Measurements from ENCODE around the gene TULP1. TPM values are rescaled to one million over a fixed set of nuclear protein-coding genes. Genes with fewer than 3 reads are reported as not detected.

TULP1 gene
- total and polyA plus RNA-seq, 2 experiments from 2014 or later = 0.39 TPM; not detected in 1

GRCh38 chr6:35484921-35485392 is 27.7 kb downstream of the TULP1 start:
- Histone ChIP-seq H2AFZ (no peak overlapping the region), H4K20me1 (ENCODE audit: insufficient read depth, poor library complexity, severe bottlenecking) (peaks cover 42% of the 10 kb centered on the region), H3K9me2 (replicated peaks; ENCODE audit: insufficient read depth) (no peaks in the 10 kb centered on the region), H3K79me2 (peaks cover 74% of the 10 kb centered on the region), H3K27ac (peak overlapping the region; percentile 97), H3K27me3 (no peaks in the 10 kb centered on the region), H3K4me2 (no peak overlapping the region), H3K36me3 (replicated peaks; ENCODE audit: insufficient read depth, low read depth) (no peaks in the 10 kb centered on the region), H3K4me3 (no peak overlapping the region), H3K9me3 (ENCODE audit: low read depth) (no peaks in the 10 kb centered on the region), H3K4me1 (ENCODE audit: insufficient read depth) (peaks cover 51% of the 10 kb centered on the region)
- no peak for DNase-seq (ENCODE audit: low spot score)
- TF ChIP-seq EZH2phosphoT487 (IDR thresholded peaks at IDR 0.05; ENCODE audit: low read depth, severe bottlenecking, unreplicated experiment) (no peak), CTCF (IDR thresholded peaks at IDR 0.05; ENCODE audit: poor library complexity) (no peak), EZH2 (IDR thresholded peaks at IDR 0.05; ENCODE audit: borderline replicate concordance) (no peak)
- 93% methylated on average over 7 of the region's 7 CpGs for WGBS (ENCODE audit: low lambda C conversion rate, missing lambda C conversion rate)

- Histone ChIP-seq H3K27ac (no peak overlapping the region), H3K4me1 (ENCODE audit: insufficient read depth) (peaks cover 42% of the 10 kb centered on the region), H3K4me2 (no peak overlapping the region), H3K9me3 (ENCODE audit: low read depth) (no peaks in the 10 kb centered on the region), H3K27me3 (no peaks in the 10 kb centered on the region), H3K4me3 (no peak overlapping the region), H2AFZ (no peak overlapping the region), H3K9me2 (replicated peaks; ENCODE audit: insufficient read depth) (no peaks in the 10 kb centered on the region), H3K36me3 (replicated peaks; ENCODE audit: insufficient read depth, low read depth) (no peaks in the 10 kb centered on the region), H4K20me1 (ENCODE audit: insufficient read depth, poor library complexity, severe bottlenecking) (peaks cover 33% of the 10 kb centered on the region), H3K79me2 (peaks cover 65% of the 10 kb centered on the region)
- 95% methylated on average over 7 of the region's 13 CpGs for WGBS (ENCODE audit: low lambda C conversion rate, missing lambda C conversion rate)
- TF ChIP-seq EZH2 (IDR thresholded peaks at IDR 0.05; ENCODE audit: borderline replicate concordance) (no peak), CTCF (IDR thresholded peaks at IDR 0.05; ENCODE audit: poor library complexity) (no peak), EZH2phosphoT487 (IDR thresholded peaks at IDR 0.05; ENCODE audit: low read depth, severe bottlenecking, unreplicated experiment) (no peak)
- no peak for DNase-seq (ENCODE audit: low spot score)
Measured at GRCh38 chr6:35483893-35484645, 28.6 kb downstream of the TULP1 start.

DNA sequence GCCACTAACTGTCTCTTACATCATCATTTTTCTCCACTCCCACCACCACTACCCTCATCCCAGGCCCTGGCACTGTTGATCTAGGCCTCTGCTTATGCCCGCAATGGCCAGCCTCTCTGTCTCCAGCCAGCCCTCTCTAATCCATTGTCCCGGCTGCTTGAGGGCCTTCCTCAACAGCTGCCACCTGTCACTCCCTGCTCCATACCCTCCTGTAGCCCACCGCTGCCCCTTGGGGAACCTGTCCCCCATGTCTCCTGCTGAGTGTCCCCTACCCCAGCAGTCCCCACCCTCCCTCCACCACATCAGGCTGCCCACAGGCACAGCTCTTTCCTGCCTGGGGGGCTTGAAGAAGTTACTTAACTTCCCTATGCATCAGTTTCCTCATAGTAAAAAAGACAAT is 29.2 kb downstream of the TULP1 start:
- Histone ChIP-seq H3K4me1 (ENCODE audit: insufficient read depth) (peaks cover 37% of the 10 kb centered on the region), H3K9me2 (replicated peaks; ENCODE audit: insufficient read depth) (no peaks in the 10 kb centered on the region), H2AFZ (no peak overlapping the region), H3K9me3 (ENCODE audit: low read depth) (no peaks in the 10 kb centered on the region), H4K20me1 (ENCODE audit: insufficient read depth, poor library complexity, severe bottlenecking) (peaks cover 29% of the 10 kb centered on the region), H3K36me3 (replicated peaks; ENCODE audit: insufficient read depth, low read depth) (no peaks in the 10 kb centered on the region), H3K4me2 (no peak overlapping the region), H3K27ac (no peak overlapping the region), H3K27me3 (no peaks in the 10 kb centered on the region), H3K79me2 (peaks cover 59% of the 10 kb centered on the region), H3K4me3 (no peak overlapping the region)
- DNase-seq (ENCODE audit: low spot score) = no peak
- 89% methylated on average over 3 of the region's 3 CpGs for WGBS (ENCODE audit: low lambda C conversion rate, missing lambda C conversion rate)
- TF ChIP-seq EZH2 (IDR thresholded peaks at IDR 0.05; ENCODE audit: borderline replicate concordance) (no peak), EZH2phosphoT487 (IDR thresholded peaks at IDR 0.05; ENCODE audit: low read depth, severe bottlenecking, unreplicated experiment) (no peak), CTCF (IDR thresholded peaks at IDR 0.05; ENCODE audit: poor library complexity) (no peak)
